Measurements from ENCODE around the gene PITPNM2. TPM values are rescaled to one million over a fixed set of nuclear protein-coding genes. Genes with fewer than 3 reads are reported as not detected.

The PITPNM2 gene
- polyA plus RNA-seq, 1 donor from 2014 or later, result 0.82 TPM

DNA sequence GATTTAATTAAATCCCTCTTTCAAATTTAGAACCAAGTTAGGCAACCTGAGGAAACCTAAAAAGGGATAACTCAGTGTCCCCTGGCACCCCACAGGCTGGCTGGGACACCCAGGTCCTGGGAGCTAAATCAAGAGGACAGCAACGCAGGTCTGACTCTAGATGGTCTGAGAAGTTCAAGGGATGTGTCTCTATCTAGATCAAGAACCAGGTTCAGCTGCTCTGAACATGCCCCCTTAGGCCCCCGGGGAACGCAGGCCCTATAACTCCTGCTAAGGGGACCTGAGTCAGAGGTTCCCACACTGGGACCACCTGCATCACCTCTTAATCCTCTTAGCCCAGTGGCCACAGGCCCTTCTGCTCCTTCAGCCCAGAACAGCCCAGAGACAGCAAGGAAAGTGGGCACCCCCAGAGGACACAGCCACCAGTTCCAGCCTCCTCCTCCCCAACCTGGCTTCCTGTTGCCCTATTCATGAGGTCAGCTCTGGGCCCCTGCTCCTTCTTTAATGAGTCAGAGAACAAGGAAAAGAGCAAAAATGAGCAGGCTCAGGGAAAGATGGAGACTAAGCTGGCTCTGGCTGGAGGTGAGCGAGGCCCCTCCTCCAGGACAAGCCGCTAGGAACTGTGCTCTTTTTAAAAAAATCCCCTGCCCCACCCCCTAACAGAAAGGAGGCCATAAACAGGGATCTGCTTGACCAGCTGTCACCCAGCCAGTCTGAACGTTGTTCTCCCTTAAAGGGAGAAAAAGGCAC lies 10.8 kb downstream of the PITPNM2 start:
- Histone ChIP-seq H3F3A (ENCODE audit: insufficient read depth, low read length, poor library complexity, severe bottlenecking) (no peaks in the 10 kb centered on the region), H3K9ac (ENCODE audit: low read length) (no peak overlapping the region), H3K27ac (ENCODE audit: low read length) (no peak overlapping the region), H4K20me1 (ENCODE audit: insufficient read depth) (no peaks in the 10 kb centered on the region), H2AFZ (ENCODE audit: low read depth, low read length) (no peak overlapping the region), H3K27me3 (ENCODE audit: insufficient read depth, low read depth, low read length) (no peaks in the 10 kb centered on the region), H3K9me3 (ENCODE audit: low read length) (no peaks in the 10 kb centered on the region), H3K4me2 (ENCODE audit: low read length) (no peak overlapping the region), H3K9me2 (ENCODE audit: insufficient read depth, low read length) (no peaks in the 10 kb centered on the region), H3K36me3 (ENCODE audit: insufficient read depth, low read length) (no peaks in the 10 kb centered on the region), H3K4me3 (ENCODE audit: low read length) (no peak overlapping the region), H3K79me2 (replicated peaks; ENCODE audit: insufficient read depth, low read length) (no peaks in the 10 kb centered on the region)
- TF ChIP-seq TAF1 (IDR thresholded peaks at IDR 0.05; ENCODE audit: low read depth), result no peak
- no peak for TF ChIP-seq MXI1 (conservative IDR thresholded peaks at IDR 0.05; ENCODE audit: poor library complexity, severe bottlenecking)
- TF ChIP-seq, protein P1, sequence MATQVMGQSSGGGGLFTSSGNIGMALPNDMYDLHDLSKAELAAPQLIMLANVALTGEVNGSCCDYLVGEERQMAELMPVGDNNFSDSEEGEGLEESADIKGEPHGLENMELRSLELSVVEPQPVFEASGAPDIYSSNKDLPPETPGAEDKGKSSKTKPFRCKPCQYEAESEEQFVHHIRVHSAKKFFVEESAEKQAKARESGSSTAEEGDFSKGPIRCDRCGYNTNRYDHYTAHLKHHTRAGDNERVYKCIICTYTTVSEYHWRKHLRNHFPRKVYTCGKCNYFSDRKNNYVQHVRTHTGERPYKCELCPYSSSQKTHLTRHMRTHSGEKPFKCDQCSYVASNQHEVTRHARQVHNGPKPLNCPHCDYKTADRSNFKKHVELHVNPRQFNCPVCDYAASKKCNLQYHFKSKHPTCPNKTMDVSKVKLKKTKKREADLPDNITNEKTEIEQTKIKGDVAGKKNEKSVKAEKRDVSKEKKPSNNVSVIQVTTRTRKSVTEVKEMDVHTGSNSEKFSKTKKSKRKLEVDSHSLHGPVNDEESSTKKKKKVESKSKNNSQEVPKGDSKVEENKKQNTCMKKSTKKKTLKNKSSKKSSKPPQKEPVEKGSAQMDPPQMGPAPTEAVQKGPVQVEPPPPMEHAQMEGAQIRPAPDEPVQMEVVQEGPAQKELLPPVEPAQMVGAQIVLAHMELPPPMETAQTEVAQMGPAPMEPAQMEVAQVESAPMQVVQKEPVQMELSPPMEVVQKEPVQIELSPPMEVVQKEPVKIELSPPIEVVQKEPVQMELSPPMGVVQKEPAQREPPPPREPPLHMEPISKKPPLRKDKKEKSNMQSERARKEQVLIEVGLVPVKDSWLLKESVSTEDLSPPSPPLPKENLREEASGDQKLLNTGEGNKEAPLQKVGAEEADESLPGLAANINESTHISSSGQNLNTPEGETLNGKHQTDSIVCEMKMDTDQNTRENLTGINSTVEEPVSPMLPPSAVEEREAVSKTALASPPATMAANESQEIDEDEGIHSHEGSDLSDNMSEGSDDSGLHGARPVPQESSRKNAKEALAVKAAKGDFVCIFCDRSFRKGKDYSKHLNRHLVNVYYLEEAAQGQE (IDR thresholded peaks at IDR 0.05; ENCODE audit: borderline replicate concordance), result no peak
- no peak for TF ChIP-seq SMC3 (conservative IDR thresholded peaks at IDR 0.05; ENCODE audit: poor library complexity)
- TF ChIP-seq RAD21 (conservative IDR thresholded peaks at IDR 0.05), result no peak
- TF ChIP-seq, protein P2, sequence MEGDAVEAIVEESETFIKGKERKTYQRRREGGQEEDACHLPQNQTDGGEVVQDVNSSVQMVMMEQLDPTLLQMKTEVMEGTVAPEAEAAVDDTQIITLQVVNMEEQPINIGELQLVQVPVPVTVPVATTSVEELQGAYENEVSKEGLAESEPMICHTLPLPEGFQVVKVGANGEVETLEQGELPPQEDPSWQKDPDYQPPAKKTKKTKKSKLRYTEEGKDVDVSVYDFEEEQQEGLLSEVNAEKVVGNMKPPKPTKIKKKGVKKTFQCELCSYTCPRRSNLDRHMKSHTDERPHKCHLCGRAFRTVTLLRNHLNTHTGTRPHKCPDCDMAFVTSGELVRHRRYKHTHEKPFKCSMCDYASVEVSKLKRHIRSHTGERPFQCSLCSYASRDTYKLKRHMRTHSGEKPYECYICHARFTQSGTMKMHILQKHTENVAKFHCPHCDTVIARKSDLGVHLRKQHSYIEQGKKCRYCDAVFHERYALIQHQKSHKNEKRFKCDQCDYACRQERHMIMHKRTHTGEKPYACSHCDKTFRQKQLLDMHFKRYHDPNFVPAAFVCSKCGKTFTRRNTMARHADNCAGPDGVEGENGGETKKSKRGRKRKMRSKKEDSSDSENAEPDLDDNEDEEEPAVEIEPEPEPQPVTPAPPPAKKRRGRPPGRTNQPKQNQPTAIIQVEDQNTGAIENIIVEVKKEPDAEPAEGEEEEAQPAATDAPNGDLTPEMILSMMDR (IDR thresholded peaks at IDR 0.05; ENCODE audit: poor library complexity, severe bottlenecking), result no peak
- no peak for TF ChIP-seq EZH2 (IDR thresholded peaks at IDR 0.05; ENCODE audit: borderline replicate concordance, insufficient read depth, low read length, poor library complexity, severe bottlenecking)
- no peak for TF ChIP-seq EP300 (conservative IDR thresholded peaks at IDR 0.05; ENCODE audit: poor library complexity, severe bottlenecking)
- TF ChIP-seq POLR2AphosphoS5 (IDR thresholded peaks at IDR 0.05), result no peak

DNA sequence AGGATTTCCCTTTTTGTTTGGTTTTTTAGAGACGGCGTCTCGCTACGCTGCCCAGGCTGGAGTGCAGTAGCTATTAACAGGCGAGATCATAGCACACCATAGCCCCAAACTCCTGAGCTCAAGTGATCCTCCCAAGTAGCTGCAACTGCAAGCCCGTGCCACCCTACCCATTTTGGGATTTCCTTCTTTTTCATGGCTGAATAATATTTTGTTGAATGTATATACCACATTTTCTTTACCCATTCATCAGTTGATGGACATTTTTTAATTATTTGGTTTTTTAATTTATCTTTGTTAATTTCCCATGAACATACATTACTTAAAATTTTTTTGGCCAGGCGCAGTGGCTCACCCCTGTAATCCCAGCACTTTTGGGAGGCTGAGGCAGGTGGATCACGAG lies 15.2 kb downstream of the PITPNM2 start:
- H3K4me2 ChIP-seq (ENCODE audit: low read length), result no peak overlapping the region
- H3K4me3 ChIP-seq (ENCODE audit: low read length), result no peak overlapping the region
- no peak overlapping the region for H3K27ac ChIP-seq (ENCODE audit: low read length)
- TF ChIP-seq MXI1 (conservative IDR thresholded peaks at IDR 0.05; ENCODE audit: poor library complexity, severe bottlenecking) (no peak), RAD21 (conservative IDR thresholded peaks at IDR 0.05) (no peak), SMC3 (conservative IDR thresholded peaks at IDR 0.05; ENCODE audit: poor library complexity) (no peak), POLR2AphosphoS5 (IDR thresholded peaks at IDR 0.05) (no peak), TAF1 (IDR thresholded peaks at IDR 0.05; ENCODE audit: low read depth) (no peak), EZH2 (IDR thresholded peaks at IDR 0.05; ENCODE audit: borderline replicate concordance, insufficient read depth, low read length, poor library complexity, severe bottlenecking) (no peak), EP300 (conservative IDR thresholded peaks at IDR 0.05; ENCODE audit: poor library complexity, severe bottlenecking) (no peak)
- TF ChIP-seq, protein P2 (IDR thresholded peaks at IDR 0.05; ENCODE audit: poor library complexity, severe bottlenecking), result no peak
- TF ChIP-seq, protein P1 (IDR thresholded peaks at IDR 0.05; ENCODE audit: borderline replicate concordance), result no peak
- no peaks in the 10 kb centered on the region for H4K20me1 ChIP-seq (ENCODE audit: insufficient read depth)
- no peak overlapping the region for H2AFZ ChIP-seq (ENCODE audit: low read depth, low read length)
- no peaks in the 10 kb centered on the region for H3K79me2 ChIP-seq (replicated peaks; ENCODE audit: insufficient read depth, low read length)
- H3K36me3 ChIP-seq (ENCODE audit: insufficient read depth, low read length), result no peaks in the 10 kb centered on the region
- H3F3A ChIP-seq (ENCODE audit: insufficient read depth, low read length, poor library complexity, severe bottlenecking), result no peaks in the 10 kb centered on the region
- no peaks in the 10 kb centered on the region for H3K9me3 ChIP-seq (ENCODE audit: low read length)
- H3K27me3 ChIP-seq (ENCODE audit: insufficient read depth, low read depth, low read length), result no peaks in the 10 kb centered on the region
- no peak overlapping the region for H3K9ac ChIP-seq (ENCODE audit: low read length)
- no peaks in the 10 kb centered on the region for H3K9me2 ChIP-seq (ENCODE audit: insufficient read depth, low read length)
